SU-DHL-6 (cell line): ENCODE measurements around the gene ANKS1B.

Source experiments
- H2AFZ ChIP-seq: fragments of 200-600 bp; sonication (generic); 2 replicates; pipeline ENCODE4 v1.6.1; 2014; ENCODE audit warnings: low read depth, mild to moderate bottlenecking, moderate library complexity, mixed read lengths, antibody characterized with exemption, low read length; ENCODE audit not compliant: severe bottlenecking
- H3F3A ChIP-seq: fragments of 200-600 bp; shearing (Covaris generic); 2 replicates; pipeline ENCODE4 v1.6.0; 2016; ENCODE audit warnings: antibody characterized with exemption, mild to moderate bottlenecking; ENCODE audit not compliant: insufficient read depth
- H3K27ac ChIP-seq: fragments of 200-600 bp; sonication (generic); 2 replicates; pipeline ENCODE4 v1.5.1; 2016; ENCODE audit warnings: low read depth, mild to moderate bottlenecking, low read length, moderate library complexity, mixed read lengths
- H3K27me3 ChIP-seq: fragments of 200-600 bp; sonication (generic), shearing (Covaris generic); 2 replicates; pipeline ENCODE4 v1.6.0; 2014; ENCODE audit warnings: mild to moderate bottlenecking, low read length
- H3K36me3 ChIP-seq: fragments of 200-600 bp; sonication (generic); 2 replicates; pipeline ENCODE4 v1.6.1; 2014; ENCODE audit warnings: mild to moderate bottlenecking, low read length, mixed read lengths
- H3K4me2 ChIP-seq: fragments of 300-600, 200-600 bp; shearing (Covaris generic), sonication (generic); 2 replicates; pipeline ENCODE4 v1.6.0; 2014; ENCODE audit warnings: low read length, low read depth, mild to moderate bottlenecking; ENCODE audit not compliant: poor library complexity, severe bottlenecking
- H3K4me3 ChIP-seq: fragments of 200-600 bp; sonication (generic); 2 replicates; pipeline ENCODE4 v1.5.1; 2014; ENCODE audit warnings: antibody characterized with exemption, low read length, mild to moderate bottlenecking, mixed read lengths; ENCODE audit not compliant: insufficient read depth, poor library complexity, severe bottlenecking
- H3K79me2 ChIP-seq: fragments of 200-600 bp; sonication (generic); 2 replicates; pipeline ENCODE4 v1.6.1; 2014; ENCODE audit warnings: mild to moderate bottlenecking, low read length, moderate library complexity; ENCODE audit not compliant: insufficient read depth
- H3K9ac ChIP-seq: fragments of 200-600 bp; sonication (generic); 2 replicates; pipeline ENCODE4 v1.7.0; 2014; ENCODE audit warnings: mild to moderate bottlenecking, low read length
- H3K9me2 ChIP-seq: fragments of 200-600 bp; sonication (generic); replicated peaks from 2 replicates; pipeline ENCODE4 v1.6.1; 2014; ENCODE audit warnings: low read length; ENCODE audit not compliant: insufficient read depth
- H3K9me3 ChIP-seq: fragments of 200-600 bp; sonication (generic); 2 replicates; pipeline ENCODE4 v1.6.1; 2014; ENCODE audit warnings: low read length, mixed read lengths; ENCODE audit not compliant: insufficient read depth
- H4K20me1 ChIP-seq: fragments of 200-600 bp; sonication (generic); 2 replicates; pipeline ENCODE4 v1.6.1; 2014; ENCODE audit warnings: low read depth, mild to moderate bottlenecking, antibody characterized with exemption, low read length, moderate library complexity, mixed read lengths
- CTCF ChIP-seq: fragments of 200-600 bp; sonication (generic); IDR thresholded peaks from one replicate; pipeline ENCODE4 v1.5.1; 2017; ENCODE audit warnings: antibody characterized with exemption, mild to moderate bottlenecking, low read length, moderate library complexity; ENCODE audit not compliant: insufficient read depth, poor library complexity, severe bottlenecking
- EZH2phosphoT487 ChIP-seq: fragments of 200-600 bp; sonication (generic), shearing (Covaris generic); conservative IDR thresholded peaks from 2 replicates; pipeline ENCODE4 v1.6.1; 2018; ENCODE audit warnings: mild to moderate bottlenecking, antibody characterized with exemption, low read length, moderate library complexity, mixed read lengths

The ANKS1B gene

GRCh38 chr12:98745578-98746391 lies 1239.0 kb downstream of the ANKS1B start:
- Histone ChIP-seq H3K9me2 (no peaks in the 10 kb centered on the region), H4K20me1 (no peaks in the 10 kb centered on the region), H3K4me2 (no peak overlapping the region), H3K4me3 (no peak overlapping the region), H3K36me3 (no peaks in the 10 kb centered on the region), H3K27me3 (no peaks in the 10 kb centered on the region), H3F3A (no peaks in the 10 kb centered on the region), H3K79me2 (no peaks in the 10 kb centered on the region), H3K9ac (no peak overlapping the region), H3K27ac (no peak overlapping the region), H2AFZ (no peak overlapping the region), H3K9me3 (no peaks in the 10 kb centered on the region)
- no peak for TF ChIP-seq EZH2phosphoT487
- no peak for TF ChIP-seq CTCF

DNA sequence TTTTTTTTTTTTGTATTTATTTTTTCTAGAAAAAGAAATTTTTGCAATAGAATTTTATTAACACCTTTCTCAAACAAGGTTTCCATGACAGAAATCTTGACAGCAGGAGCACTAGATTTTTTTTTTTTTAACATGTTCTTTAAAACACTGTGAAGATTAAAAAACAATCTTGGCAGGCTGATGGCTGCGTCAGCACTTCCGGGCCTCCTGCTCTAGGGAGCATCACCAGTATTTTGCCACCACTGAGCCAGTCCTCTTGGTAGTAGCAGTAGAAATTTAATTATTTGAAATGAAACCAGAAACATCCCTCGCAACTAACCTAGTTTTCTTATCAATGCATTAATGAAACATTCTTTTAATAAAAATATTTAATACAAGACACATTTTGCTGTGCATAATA lies 1240.1 kb downstream of the ANKS1B start:
- Histone ChIP-seq H4K20me1 (no peaks in the 10 kb centered on the region), H3K27ac (no peak overlapping the region), H3K79me2 (no peaks in the 10 kb centered on the region), H3K4me3 (no peak overlapping the region), H3F3A (no peaks in the 10 kb centered on the region), H3K4me2 (no peak overlapping the region), H3K9ac (no peak overlapping the region), H3K36me3 (no peaks in the 10 kb centered on the region), H3K9me3 (no peaks in the 10 kb centered on the region), H2AFZ (no peak overlapping the region), H3K9me2 (no peaks in the 10 kb centered on the region), H3K27me3 (no peaks in the 10 kb centered on the region)
- TF ChIP-seq CTCF (no peak), EZH2phosphoT487 (no peak)

GRCh38 chr12:98743362-98743953 lies 1241.3 kb downstream of the ANKS1B start:
- Histone ChIP-seq H4K20me1 (no peaks in the 10 kb centered on the region), H3K4me3 (no peak overlapping the region), H3K9me2 (no peaks in the 10 kb centered on the region), H3K79me2 (no peaks in the 10 kb centered on the region), H3K27ac (no peak overlapping the region), H3F3A (no peaks in the 10 kb centered on the region), H3K36me3 (no peaks in the 10 kb centered on the region), H3K27me3 (no peaks in the 10 kb centered on the region), H3K9ac (no peak overlapping the region), H2AFZ (no peak overlapping the region), H3K4me2 (no peak overlapping the region), H3K9me3 (no peaks in the 10 kb centered on the region)
- TF ChIP-seq EZH2phosphoT487 (no peak), CTCF (peak; percentile 71)
